ENCODE measurements around the gene NSUN7. TPM values are rescaled to one million over a fixed set of nuclear protein-coding genes. Genes with fewer than 3 reads are reported as not detected.

The NSUN7 gene
- total and polyA plus RNA-seq, 7 experiments from 2014 or later, result 0.15 to 0.50 TPM; not detected in 5

- no peaks in the 10 kb centered on the region for H3K36me3 Mint-ChIP-seq
- no peak overlapping the region for H3K4me3 Mint-ChIP-seq
- peaks cover 0 to 3% (median 0%) of the 10 kb centered on the region in 11 donors for H3K9me3 Mint-ChIP-seq
- no peaks in the 10 kb centered on the region for H3K36me3 ChIP-seq (ENCODE audit: control insufficient read depth in 2 of 3, insufficient read depth in 3 of 3, low read length in 3 of 3)
- ATAC-seq (peak; percentile 45), DNase-seq (no peak)
- no peak overlapping the region for H3K27ac Mint-ChIP-seq
- ChIA-PET POLR2A (no interaction called here), CTCF (no interaction called here)
- no peaks in the 10 kb centered on the region for H3K9me3 ChIP-seq (ENCODE audit: control insufficient read depth in 2 of 3, low read length in 3 of 3)
- intact Hi-C loops (cut with micrococcal nuclease), result no loop called here
- no peak overlapping the region for H3K27ac ChIP-seq (ENCODE audit: low read depth, low read length)
- H3K4me3 ChIP-seq (ENCODE audit: low read length), result no peak overlapping the region
- peaks cover 0 to 11% (median 0%) of the 10 kb centered on the region in 5 donors for H3K27me3 Mint-ChIP-seq
- H3K4me1 Mint-ChIP-seq, result peaks cover 0 to 6% (median 0%) of the 10 kb centered on the region in 7 donors
- H3K4me1 ChIP-seq (ENCODE audit: control insufficient read depth in 2 of 2, insufficient read depth in 2 of 2, low read length in 2 of 2), result no peaks in the 10 kb centered on the region
- H3K27me3 ChIP-seq (ENCODE audit: control insufficient read depth in 2 of 2, insufficient read depth in 2 of 2, low read length in 2 of 2), result no peaks in the 10 kb centered on the region
These were observed 79.8 kb downstream of the NSUN7 start for GRCh38 chr4:40829586-40829985.

- ChIA-PET CTCF (no interaction called here), POLR2A (no interaction called here)
- no peak overlapping the region for H3K27ac ChIP-seq (ENCODE audit: low read depth, low read length)
- peaks cover 0 to 3% (median 0%) of the 10 kb centered on the region in 11 donors for H3K9me3 Mint-ChIP-seq
- H3K4me3 ChIP-seq (ENCODE audit: low read length), result no peak overlapping the region
- peaks cover 0 to 12% (median 0%) of the 10 kb centered on the region in 5 donors for H3K27me3 Mint-ChIP-seq
- H3K27ac Mint-ChIP-seq, result no peak overlapping the region
- no peaks in the 10 kb centered on the region for H3K9me3 ChIP-seq (ENCODE audit: control insufficient read depth in 2 of 3, low read length in 3 of 3)
- H3K4me3 Mint-ChIP-seq, result no peak overlapping the region
- intact Hi-C loops (cut with micrococcal nuclease), result no loop called here
- no peak for DNase-seq
- no peaks in the 10 kb centered on the region for H3K36me3 ChIP-seq (ENCODE audit: control insufficient read depth in 2 of 3, insufficient read depth in 3 of 3, low read length in 3 of 3)
- no peaks in the 10 kb centered on the region for H3K36me3 Mint-ChIP-seq
- H3K4me1 Mint-ChIP-seq, result peaks cover 0 to 2% (median 0%) of the 10 kb centered on the region in 7 donors
- no peaks in the 10 kb centered on the region for H3K27me3 ChIP-seq (ENCODE audit: control insufficient read depth in 2 of 2, insufficient read depth in 2 of 2, low read length in 2 of 2)
- no peaks in the 10 kb centered on the region for H3K4me1 ChIP-seq (ENCODE audit: control insufficient read depth in 2 of 2, insufficient read depth in 2 of 2, low read length in 2 of 2)
- no peak for ATAC-seq
These were observed 81.6 kb downstream of the NSUN7 start for GRCh38 chr4:40831146-40831907.

GRCh38 chr4:40832175-40832574 lies 82.4 kb downstream of the NSUN7 start:
- POLR2A ChIA-PET, result no interaction called here
- CTCF ChIA-PET, result no interaction called here
- Histone ChIP-seq H3K4me3 (ENCODE audit: low read length) (no peak overlapping the region), H3K27me3 (ENCODE audit: control insufficient read depth in 2 of 2, insufficient read depth in 2 of 2, low read length in 2 of 2) (no peaks in the 10 kb centered on the region), H3K27ac (ENCODE audit: low read depth, low read length) (no peak overlapping the region), H3K36me3 (ENCODE audit: control insufficient read depth in 2 of 3, insufficient read depth in 3 of 3, low read length in 3 of 3) (no peaks in the 10 kb centered on the region), H3K4me1 (ENCODE audit: control insufficient read depth in 2 of 2, insufficient read depth in 2 of 2, low read length in 2 of 2) (no peaks in the 10 kb centered on the region), H3K9me3 (ENCODE audit: control insufficient read depth in 2 of 3, low read length in 3 of 3) (no peaks in the 10 kb centered on the region)
- DNase-seq, result no peak
- Mint-ChIP-seq H3K27me3 (peaks cover 0 to 14% (median 0%) of the 10 kb centered on the region in 5 donors), H3K9me3 (peaks cover 0 to 1% (median 0%) of the 10 kb centered on the region in 11 donors), H3K27ac (no peak overlapping the region), H3K4me3 (no peak overlapping the region), H3K36me3 (no peaks in the 10 kb centered on the region), H3K4me1 (peaks cover 0 to 2% (median 0%) of the 10 kb centered on the region in 7 donors)
- intact Hi-C loops (cut with micrococcal nuclease), result no loop called here
- ATAC-seq, result no peak

GRCh38 chr4:40833212-40833611 lies 83.5 kb downstream of the NSUN7 start:
- DNase-seq (no peak), ATAC-seq (no peak)
- ChIA-PET POLR2A (no interaction called here), CTCF (no interaction called here)
- Histone ChIP-seq H3K4me3 (ENCODE audit: low read length) (no peak overlapping the region), H3K27ac (ENCODE audit: low read depth, low read length) (no peak overlapping the region), H3K27me3 (ENCODE audit: control insufficient read depth in 2 of 2, insufficient read depth in 2 of 2, low read length in 2 of 2) (no peaks in the 10 kb centered on the region), H3K4me1 (ENCODE audit: control insufficient read depth in 2 of 2, insufficient read depth in 2 of 2, low read length in 2 of 2) (no peaks in the 10 kb centered on the region), H3K36me3 (ENCODE audit: control insufficient read depth in 2 of 3, insufficient read depth in 3 of 3, low read length in 3 of 3) (no peaks in the 10 kb centered on the region), H3K9me3 (ENCODE audit: control insufficient read depth in 2 of 3, low read length in 3 of 3) (no peaks in the 10 kb centered on the region)
- Mint-ChIP-seq H3K27me3 (peaks cover 0 to 14% (median 0%) of the 10 kb centered on the region in 5 donors), H3K4me1 (peaks cover 0 to 2% (median 0%) of the 10 kb centered on the region in 7 donors), H3K27ac (no peak overlapping the region), H3K9me3 (no peaks in the 10 kb centered on the region), H3K36me3 (no peaks in the 10 kb centered on the region), H3K4me3 (no peak overlapping the region)
- intact Hi-C loops (cut with micrococcal nuclease), result no loop called here

- Mint-ChIP-seq H3K27ac (no peak overlapping the region), H3K9me3 (no peaks in the 10 kb centered on the region), H3K27me3 (peaks cover 0 to 6% (median 0%) of the 10 kb centered on the region in 5 donors), H3K36me3 (no peaks in the 10 kb centered on the region), H3K4me1 (peaks cover 0 to 5% (median 0%) of the 10 kb centered on the region in 7 donors), H3K4me3 (no peak overlapping the region)
- no peak for DNase-seq
- ChIA-PET CTCF (no interaction called here), POLR2A (no interaction called here)
- H3K27ac ChIP-seq (ENCODE audit: low read depth, low read length), result no peak overlapping the region
- H3K4me1 ChIP-seq (ENCODE audit: control insufficient read depth in 2 of 2, insufficient read depth in 2 of 2, low read length in 2 of 2), result no peaks in the 10 kb centered on the region
- no peak for ATAC-seq
- no peaks in the 10 kb centered on the region for H3K9me3 ChIP-seq (ENCODE audit: control insufficient read depth in 2 of 3, low read length in 3 of 3)
- no peaks in the 10 kb centered on the region for H3K36me3 ChIP-seq (ENCODE audit: control insufficient read depth in 2 of 3, insufficient read depth in 3 of 3, low read length in 3 of 3)
- intact Hi-C loops (cut with micrococcal nuclease), result no loop called here
- no peak overlapping the region for H3K4me3 ChIP-seq (ENCODE audit: low read length)
- H3K27me3 ChIP-seq (ENCODE audit: control insufficient read depth in 2 of 2, insufficient read depth in 2 of 2, low read length in 2 of 2), result no peaks in the 10 kb centered on the region
These were observed 87.5 kb downstream of the NSUN7 start for GRCh38 chr4:40837094-40837870.

GRCh38 chr4:40838742-40839141 lies 89.0 kb downstream of the NSUN7 start:
- ATAC-seq, result no peak
- intact Hi-C loops (cut with micrococcal nuclease), result no loop called here

More at GRCh38 chr4:40838742-40839141, 89.0 kb downstream of the NSUN7 start:
- ChIA-PET POLR2A (no interaction called here), CTCF (interaction anchor here (0.6 kb wide), 1 partner anchor 1090 kb away, joined by 4 read pairs; no protein-coding TSS in a partner anchor)
- Mint-ChIP-seq H3K4me1 (peaks cover 0 to 5% (median 0%) of the 10 kb centered on the region in 7 donors), H3K27me3 (peaks cover 0 to 6% (median 0%) of the 10 kb centered on the region in 5 donors), H3K36me3 (no peaks in the 10 kb centered on the region), H3K4me3 (no peak overlapping the region), H3K9me3 (no peaks in the 10 kb centered on the region), H3K27ac (no peak overlapping the region)
- DNase-seq, result no peak
- H3K27ac ChIP-seq (ENCODE audit: low read depth, low read length), result no peak overlapping the region
- no peaks in the 10 kb centered on the region for H3K9me3 ChIP-seq (ENCODE audit: control insufficient read depth in 2 of 3, low read length in 3 of 3)
- H3K27me3 ChIP-seq (ENCODE audit: control insufficient read depth in 2 of 2, insufficient read depth in 2 of 2, low read length in 2 of 2), result no peaks in the 10 kb centered on the region
- H3K4me1 ChIP-seq (ENCODE audit: control insufficient read depth in 2 of 2, insufficient read depth in 2 of 2, low read length in 2 of 2), result no peaks in the 10 kb centered on the region
- no peak overlapping the region for H3K4me3 ChIP-seq (ENCODE audit: low read length)
- H3K36me3 ChIP-seq (ENCODE audit: control insufficient read depth in 2 of 3, insufficient read depth in 3 of 3, low read length in 3 of 3), result no peaks in the 10 kb centered on the region

All from naive thymus-derived CD4-positive, alpha-beta T cell (primary cell).